Activated naive CD4-positive, alpha-beta T cell (primary cell): ENCODE results near the gene BTBD2.
"Not testable (repeated sequence)": the region's sequence is repeated elsewhere in the genome, so short reads cannot be mapped to it uniquely, and the experiment has no call there.

Experiments used
- DNase-seq, 4 experiments: peaks; one replicate each; lab custom pipeline; 2025; lab: John Stamatoyannopoulos, UW

BTBD2 gene

DNA sequence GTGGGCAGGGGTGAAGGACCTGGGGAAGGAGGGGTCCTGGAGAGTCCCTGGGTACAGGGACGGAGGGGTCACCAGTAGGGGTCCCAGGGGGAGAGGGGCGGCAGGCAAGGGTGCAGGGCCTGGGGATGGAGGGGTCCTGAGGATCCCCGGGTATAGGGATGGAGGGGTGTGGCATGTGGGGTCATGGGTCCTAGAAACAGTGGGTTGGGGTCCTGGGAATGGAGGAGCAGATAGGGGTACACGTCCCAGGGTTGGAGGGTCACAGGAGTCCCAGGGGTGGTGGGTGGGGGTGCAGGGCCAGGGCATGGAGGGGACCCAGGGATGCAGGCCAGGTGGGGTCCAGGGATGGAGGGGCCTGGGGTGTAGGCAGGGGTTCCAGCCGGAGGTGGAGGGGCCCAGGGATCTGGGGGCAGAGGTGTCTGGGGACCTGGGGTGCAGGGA lies 1.4 kb downstream of the BTBD2 start:
- no peak for DNase-seq

GRCh38 chr19:2013683-2013961 lies 1.9 kb downstream of the BTBD2 start:
- DNase-seq: no peak

DNA sequence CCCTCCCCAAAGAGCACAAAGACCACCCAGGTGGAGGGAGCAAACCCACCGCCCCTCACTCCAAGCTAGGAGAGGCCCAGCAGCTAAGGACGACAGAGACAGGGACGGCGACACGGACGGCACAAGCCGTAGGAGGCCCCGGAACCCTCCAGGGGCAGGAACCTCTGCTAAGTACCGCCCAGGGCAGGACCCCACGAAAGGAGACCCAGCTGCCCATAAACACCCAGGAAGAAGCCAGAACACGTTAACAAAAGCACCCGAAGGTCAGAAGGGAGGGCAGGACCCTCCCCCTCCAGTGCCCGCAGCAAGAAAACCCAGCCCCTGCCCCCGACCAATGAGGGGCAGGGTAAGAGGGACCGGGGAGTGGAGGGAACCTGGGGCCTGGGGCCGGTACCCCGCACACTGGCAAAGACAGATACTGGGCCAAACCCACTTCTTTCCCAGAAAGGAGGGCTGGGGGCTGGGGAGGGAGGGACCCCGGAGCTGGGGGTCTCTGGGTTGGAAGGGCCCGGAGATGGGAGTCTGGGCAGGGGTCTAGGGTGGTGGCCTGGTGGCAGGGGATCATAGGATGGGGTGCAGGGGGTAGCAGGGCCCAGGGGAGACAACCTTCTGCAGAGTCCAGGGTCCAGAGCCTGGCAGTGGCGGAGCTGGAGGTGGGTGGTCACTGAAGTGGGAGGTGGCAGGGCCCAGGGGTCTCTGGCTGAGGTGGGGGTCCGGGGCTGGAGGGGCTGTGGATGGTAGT lies 2.4 kb downstream of the BTBD2 start:
- DNase-seq: no peak

DNA sequence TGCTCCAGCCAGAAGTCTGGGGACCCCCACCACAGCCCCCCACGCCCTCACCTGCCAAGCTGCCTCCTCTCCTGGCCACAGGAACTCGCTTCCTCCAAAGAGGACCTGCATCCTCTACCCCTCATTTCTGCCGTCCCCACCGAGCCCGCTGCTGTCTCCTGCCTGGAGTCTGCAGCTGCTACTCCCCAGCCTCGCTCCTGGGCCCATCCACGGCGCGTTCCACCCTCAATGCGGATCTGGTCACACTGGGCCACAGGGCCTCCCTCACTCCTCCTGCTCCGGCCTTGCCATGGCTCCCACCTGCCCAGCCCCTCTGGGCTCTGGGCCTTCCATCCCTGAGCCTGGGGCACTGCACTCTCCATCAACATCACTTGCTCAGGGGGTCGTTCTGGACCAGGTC lies 4.3 kb downstream of the BTBD2 start:
- no peak for DNase-seq

GRCh38 chr19:2010135-2010668 lies 5.3 kb downstream of the BTBD2 start:
- no peak for DNase-seq

DNA sequence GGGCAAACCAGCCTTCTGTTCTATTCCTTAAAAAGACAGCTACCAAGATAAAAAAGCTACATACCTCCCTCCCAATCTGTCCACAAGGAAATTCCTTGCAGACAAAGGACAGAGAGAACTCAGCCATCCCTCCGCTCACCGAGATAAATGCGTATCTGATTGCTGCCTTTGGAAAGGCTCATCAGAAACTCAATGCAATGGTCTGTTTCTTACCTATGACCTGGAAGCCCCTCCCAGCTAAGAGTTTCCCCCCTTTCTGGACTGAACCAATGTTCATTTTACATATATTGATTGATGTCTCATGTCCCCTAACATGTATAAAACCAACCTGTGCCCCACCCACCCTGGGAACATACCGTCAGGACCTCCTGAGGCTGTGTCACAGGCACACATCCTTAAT lies 11.6 kb downstream of the BTBD2 start:
- DNase-seq: no peak

- no peak for DNase-seq
Observed at GRCh38 chr19:1999856-2000515, 15.5 kb downstream of the BTBD2 start.

- DNase-seq: no peak
Observed at GRCh38 chr19:1998712-1999708, 16.5 kb downstream of the BTBD2 start.

DNA sequence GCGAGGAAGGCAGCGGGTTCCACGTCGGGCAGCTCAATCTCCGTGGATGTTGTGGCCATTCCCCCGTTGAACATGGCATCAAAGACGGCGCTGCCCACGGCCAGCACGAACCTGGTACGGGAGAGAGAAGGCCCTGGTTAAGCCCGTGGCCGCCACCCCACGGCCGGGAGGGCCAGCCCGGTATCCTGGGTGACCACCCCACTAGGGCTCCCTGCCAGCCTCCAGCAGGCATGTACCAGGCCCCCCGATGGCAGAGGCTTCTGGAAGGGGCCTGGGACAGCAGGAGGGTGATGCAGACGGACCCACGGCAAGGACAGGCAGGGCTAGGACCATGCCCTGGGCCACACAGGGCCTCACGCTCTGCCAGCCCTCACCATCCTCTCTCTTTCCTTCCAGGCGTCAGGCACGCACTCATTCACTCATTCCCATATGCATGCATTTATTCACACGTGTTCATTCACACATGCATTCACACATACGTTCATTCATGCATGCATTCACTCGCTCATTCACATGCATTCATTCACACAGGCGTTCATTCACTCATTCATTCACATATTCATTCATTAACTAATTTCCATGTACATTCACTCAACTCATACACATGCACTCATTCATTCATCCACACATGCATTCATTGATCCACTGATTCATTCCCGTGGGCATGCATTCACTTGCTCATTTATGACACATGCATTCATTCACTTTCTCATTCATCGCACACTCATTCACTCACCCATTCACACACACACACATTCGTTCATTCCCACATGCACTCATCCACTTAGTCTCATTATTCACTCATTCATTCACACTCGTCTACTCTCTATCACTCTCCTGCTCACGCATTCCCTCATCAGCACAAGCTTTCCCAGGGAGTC lies 17.9 kb downstream of the BTBD2 start:
- no peak for DNase-seq

- DNase-seq: no peak
Observed at GRCh38 chr19:1992759-1993260, 22.7 kb downstream of the BTBD2 start.

DNA sequence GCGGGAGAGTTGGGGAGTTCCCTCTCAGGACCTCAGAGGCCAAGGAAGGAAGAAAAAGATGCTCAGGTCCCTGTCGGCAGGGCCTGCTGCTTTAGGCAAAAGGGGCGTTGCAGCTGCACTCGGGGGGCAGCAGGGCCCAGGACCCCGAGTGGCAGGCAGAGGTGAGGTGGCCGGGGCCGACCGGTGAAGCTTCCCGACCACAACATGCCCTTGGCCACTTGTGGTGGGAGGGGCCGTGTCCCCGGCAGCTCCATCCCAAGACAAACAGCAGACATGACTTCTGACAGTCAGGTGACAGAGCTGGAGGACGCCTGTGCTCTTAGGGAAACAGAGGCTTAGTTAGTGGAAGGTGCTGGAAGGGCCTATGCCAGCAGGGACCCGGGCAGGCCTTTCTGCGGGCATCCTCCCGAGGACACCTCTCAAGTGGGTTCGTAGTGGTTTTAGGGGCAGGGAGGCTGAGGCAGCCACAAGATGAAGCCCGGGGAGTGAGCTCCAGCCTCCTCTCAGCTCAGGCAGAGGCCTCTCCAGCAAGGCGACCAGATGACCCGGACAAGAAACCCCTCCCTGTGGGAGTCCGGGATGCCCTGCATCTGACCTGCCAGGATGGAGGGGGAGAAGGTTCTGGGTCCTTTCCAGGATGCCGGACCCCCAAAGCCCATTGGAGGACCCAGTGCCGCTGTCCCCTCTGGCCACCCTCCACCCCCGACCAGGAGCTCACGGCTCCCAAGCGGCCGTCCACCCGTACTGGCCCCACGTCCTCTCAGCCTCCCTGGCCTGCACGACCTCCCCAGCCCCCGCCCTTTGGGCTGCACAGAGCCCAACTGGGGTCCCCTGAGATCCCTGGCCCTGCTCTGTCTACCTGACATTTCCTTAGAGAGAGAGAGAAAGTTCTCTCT lies 24.2 kb downstream of the BTBD2 start:
- DNase-seq: no peak

- DNase-seq: no peak
Observed at GRCh38 chr19:1990230-1991017, 25.1 kb downstream of the BTBD2 start.

GRCh38 chr19:1989513-1990229 lies 25.8 kb downstream of the BTBD2 start:
- no peak for DNase-seq

DNA sequence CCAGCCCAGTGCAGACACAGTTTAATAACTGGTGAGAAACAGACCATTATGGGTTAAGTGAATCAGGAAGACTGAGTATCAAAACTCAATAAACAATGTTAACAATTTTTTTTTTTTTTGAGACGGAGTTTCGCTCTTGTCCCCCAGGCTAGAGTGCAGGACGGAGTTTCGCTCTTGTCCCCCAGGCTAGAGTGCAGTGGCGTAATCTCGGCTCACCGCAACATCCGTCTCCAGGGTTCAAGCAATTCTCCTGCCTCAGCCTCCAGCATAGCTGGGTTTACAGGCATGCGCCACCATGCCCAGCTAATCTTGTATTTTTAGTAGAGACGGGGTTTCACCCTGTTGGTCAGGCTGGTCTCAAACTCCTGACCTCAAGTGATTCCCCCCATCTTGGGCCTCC lies 27.1 kb downstream of the BTBD2 start:
- not testable (repeated sequence) for DNase-seq

GRCh38 chr19:1987197-1988187 lies 28.0 kb downstream of the BTBD2 start:
- no peak for DNase-seq

DNA sequence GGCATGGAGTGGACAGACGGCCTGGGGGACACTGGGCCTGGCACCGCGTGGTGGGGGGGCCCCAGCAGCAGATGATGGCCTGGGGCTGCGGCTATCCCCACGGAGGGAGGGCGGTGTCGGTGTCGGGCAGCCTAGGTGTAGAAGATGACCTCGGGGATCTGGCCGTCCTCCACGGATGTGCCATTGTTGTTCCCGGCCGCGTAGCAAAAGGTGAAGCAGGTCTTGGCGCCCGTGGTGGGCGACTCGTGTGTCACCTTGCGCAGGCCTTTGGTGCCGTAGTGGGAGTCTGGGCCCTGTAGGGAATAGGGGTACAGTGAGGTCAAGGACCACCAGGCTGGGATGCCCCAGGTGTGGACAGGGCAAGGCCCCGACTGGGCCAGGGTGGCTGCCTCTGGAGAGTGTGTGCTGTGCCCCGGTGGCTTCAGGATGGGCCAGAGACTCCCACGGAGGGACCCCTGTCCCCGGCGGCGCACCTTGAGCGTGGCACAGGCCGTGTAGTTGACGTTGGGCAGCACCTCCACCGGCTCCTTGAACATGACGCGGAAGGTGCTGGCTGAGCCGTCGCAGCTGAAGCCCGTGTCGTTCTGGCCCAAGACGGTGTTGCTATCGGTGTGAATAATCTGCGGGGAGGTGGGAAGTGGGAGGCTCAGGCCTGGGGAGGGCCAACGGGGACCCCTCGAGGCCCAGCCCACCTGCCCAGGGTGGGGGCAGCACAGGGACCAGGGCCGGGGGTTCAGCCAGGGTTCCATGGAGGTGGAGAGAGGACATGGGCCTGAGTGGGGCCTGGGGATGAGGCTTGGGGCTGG lies 29.0 kb downstream of the BTBD2 start:
- DNase-seq: no peak
